Fibroblast of lung (primary cell): ENCODE data around the gene TMEM201. TPM values are rescaled to one million over a fixed set of nuclear protein-coding genes. Genes with fewer than 3 reads are reported as not detected.

ENCODE experiments used
- DNase-seq, 2 donors: peaks; one replicate each; pipeline versions ENCODE4 v3.0.0 to v3.0.0-alpha.2; 2010; ENCODE audit warnings: low read depth in 2 of 2
- H2AFZ ChIP-seq: 2 replicates; pipeline ENCODE4 v1.5.1; 2012; ENCODE audit warnings: low read length, control low read depth, inconsistent platforms
- H3K27ac ChIP-seq: 2 replicates; pipeline ENCODE4 v1.5.1; 2011; ENCODE audit warnings: low read length, control low read depth; ENCODE audit not compliant: insufficient read depth
- H3K27me3 ChIP-seq: 2 replicates; pipeline ENCODE4 v1.5.1; 2011; ENCODE audit warnings: mild to moderate bottlenecking, low read length; ENCODE audit not compliant: control insufficient read depth, insufficient read depth
- H3K36me3 ChIP-seq: 2 replicates; pipeline ENCODE4 v1.5.1; 2011; ENCODE audit warnings: low read length; ENCODE audit not compliant: control insufficient read depth, insufficient read depth
- H3K4me1 ChIP-seq: 2 replicates; pipeline ENCODE4 v1.5.1; 2011; ENCODE audit warnings: low read length; ENCODE audit not compliant: control insufficient read depth, insufficient read depth; ENCODE audit errors: extremely low read depth
- H3K4me2 ChIP-seq: 2 replicates; pipeline ENCODE4 v1.5.1; 2011; ENCODE audit warnings: low read length, control low read depth; ENCODE audit not compliant: insufficient read depth; ENCODE audit errors: extremely low read depth
- H3K4me3 ChIP-seq, 4 experiments: fragments of 200-600 bp in 1 of 4; sonication (generic) in 1 of 4; replicated peaks in 1 of 4; 2 replicates each; pipeline ENCODE4 v1.5.1; 2011 to 2016; ENCODE audit warnings: low read length in 4 of 4, low read depth in 3 of 4, mild to moderate bottlenecking in 3 of 4, control low read depth in 2 of 4, inconsistent platforms in 1 of 4, mixed read lengths in 1 of 4; ENCODE audit not compliant: insufficient read depth in 1 of 4; ENCODE audit errors: control extremely low read depth in 1 of 4
- H3K79me2 ChIP-seq: 2 replicates; pipeline ENCODE4 v1.5.1; 2012; ENCODE audit warnings: mild to moderate bottlenecking, low read length, inconsistent platforms; ENCODE audit not compliant: control insufficient read depth, insufficient read depth
- H3K9ac ChIP-seq: 2 replicates; pipeline ENCODE4 v1.5.1; 2011; ENCODE audit warnings: mild to moderate bottlenecking, low read length, control low read depth; ENCODE audit not compliant: insufficient read depth
- H3K9me3 ChIP-seq: 2 replicates; pipeline ENCODE4 v1.5.1; 2012; ENCODE audit warnings: low read depth, low read length; ENCODE audit not compliant: control insufficient read depth, insufficient read depth
- H4K20me1 ChIP-seq: 2 replicates; pipeline ENCODE4 v1.5.1; 2011; ENCODE audit warnings: low read length; ENCODE audit not compliant: control insufficient read depth, insufficient read depth; ENCODE audit errors: extremely low read depth
- EZH2 ChIP-seq: IDR thresholded peaks from 2 replicates; pipeline ENCODE4 v1.5.1; 2012; ENCODE audit warnings: low read length, control low read depth, mild to moderate bottlenecking; ENCODE audit errors: missing control alignments
- polyA plus RNA-seq, 2 donors: library from polyadenylated mRNA; depleted of rRNA in 1 of 2; stranded (reverse) in 1 of 2; unstranded in 1 of 2; fragments of >200 nt; gene quantifications; 2 replicates each; pipeline ENCODE4 v1.2.1, GENCODE V29; 2011 to 2012; ENCODE audit warnings: missing spikeins in 1 of 2
- total RNA-seq: library from RNA; depleted of rRNA; stranded (reverse); fragments of >200 nt; gene quantifications from 2 replicates; pipeline ENCODE4 v1.2.1, GENCODE V29; 2014
- TF ChIP-seq, protein P1 (sequence below), 2 donors: IDR thresholded peaks in 1 of 2; conservative IDR thresholded peaks in 1 of 2; 1 replicate in 1 of 2; 2 replicates in 1 of 2; pipeline ENCODE4 v1.5.1; 2011 to 2012; ENCODE audit warnings: low read length in 2 of 2, control low read depth in 1 of 2, inconsistent platforms in 1 of 2, low read depth in 1 of 2, mild to moderate bottlenecking in 1 of 2

The TMEM201 gene
- total and polyA plus RNA-seq, 2 donors (not counting 1 experiment from before 2014, with no cell fraction given), result 1.7 to 2.8 TPM

DNA sequence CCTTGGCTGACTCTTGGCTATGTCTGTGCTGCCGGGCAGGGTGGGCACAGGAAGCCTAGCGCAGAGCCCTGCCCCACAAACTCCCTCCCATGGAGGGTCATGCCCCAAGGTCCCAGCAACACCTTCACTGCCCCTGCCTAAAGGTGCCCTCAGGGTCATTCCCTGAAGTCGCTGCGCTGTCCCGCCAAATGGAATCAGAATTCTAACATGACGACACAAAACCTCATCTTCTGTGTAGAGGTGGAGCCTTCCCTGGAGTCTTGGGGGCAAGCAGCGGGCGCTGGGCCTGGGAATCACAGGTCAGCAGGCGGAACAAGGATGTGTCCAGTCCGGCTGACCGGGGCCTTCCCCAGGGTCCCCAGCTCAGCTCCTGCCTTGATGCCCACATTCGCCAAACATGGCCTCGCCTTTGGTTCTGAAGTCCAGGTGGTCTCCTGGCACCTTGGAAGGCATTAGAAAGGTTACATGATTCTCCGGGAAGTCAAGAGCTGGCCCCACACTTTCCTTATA lies 17.3 kb downstream of the TMEM201 start:
- H3K9ac ChIP-seq, result no peak overlapping the region
- no peaks in the 10 kb centered on the region for H3K4me1 ChIP-seq
- H3K27ac ChIP-seq, result no peak overlapping the region
- H3K9me3 ChIP-seq, result no peaks in the 10 kb centered on the region
- no peaks in the 10 kb centered on the region for H3K79me2 ChIP-seq
- DNase-seq, result no peak
- no peak overlapping the region for H3K4me2 ChIP-seq
- H2AFZ ChIP-seq, result no peak overlapping the region
- no peaks in the 10 kb centered on the region for H4K20me1 ChIP-seq
- TF ChIP-seq, protein P1, sequence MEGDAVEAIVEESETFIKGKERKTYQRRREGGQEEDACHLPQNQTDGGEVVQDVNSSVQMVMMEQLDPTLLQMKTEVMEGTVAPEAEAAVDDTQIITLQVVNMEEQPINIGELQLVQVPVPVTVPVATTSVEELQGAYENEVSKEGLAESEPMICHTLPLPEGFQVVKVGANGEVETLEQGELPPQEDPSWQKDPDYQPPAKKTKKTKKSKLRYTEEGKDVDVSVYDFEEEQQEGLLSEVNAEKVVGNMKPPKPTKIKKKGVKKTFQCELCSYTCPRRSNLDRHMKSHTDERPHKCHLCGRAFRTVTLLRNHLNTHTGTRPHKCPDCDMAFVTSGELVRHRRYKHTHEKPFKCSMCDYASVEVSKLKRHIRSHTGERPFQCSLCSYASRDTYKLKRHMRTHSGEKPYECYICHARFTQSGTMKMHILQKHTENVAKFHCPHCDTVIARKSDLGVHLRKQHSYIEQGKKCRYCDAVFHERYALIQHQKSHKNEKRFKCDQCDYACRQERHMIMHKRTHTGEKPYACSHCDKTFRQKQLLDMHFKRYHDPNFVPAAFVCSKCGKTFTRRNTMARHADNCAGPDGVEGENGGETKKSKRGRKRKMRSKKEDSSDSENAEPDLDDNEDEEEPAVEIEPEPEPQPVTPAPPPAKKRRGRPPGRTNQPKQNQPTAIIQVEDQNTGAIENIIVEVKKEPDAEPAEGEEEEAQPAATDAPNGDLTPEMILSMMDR (conservative IDR thresholded peaks at IDR 0.05 in 1 of 2, IDR thresholded peaks at IDR 0.05 in 1 of 2; ENCODE audit: low read depth in 1 of 2, low read length in 2 of 2), result no peak
- TF ChIP-seq EZH2, result no peak
- no peak overlapping the region for H3K4me3 ChIP-seq
- peaks cover 12% of the 10 kb centered on the region for H3K36me3 ChIP-seq
- no peaks in the 10 kb centered on the region for H3K27me3 ChIP-seq

DNA sequence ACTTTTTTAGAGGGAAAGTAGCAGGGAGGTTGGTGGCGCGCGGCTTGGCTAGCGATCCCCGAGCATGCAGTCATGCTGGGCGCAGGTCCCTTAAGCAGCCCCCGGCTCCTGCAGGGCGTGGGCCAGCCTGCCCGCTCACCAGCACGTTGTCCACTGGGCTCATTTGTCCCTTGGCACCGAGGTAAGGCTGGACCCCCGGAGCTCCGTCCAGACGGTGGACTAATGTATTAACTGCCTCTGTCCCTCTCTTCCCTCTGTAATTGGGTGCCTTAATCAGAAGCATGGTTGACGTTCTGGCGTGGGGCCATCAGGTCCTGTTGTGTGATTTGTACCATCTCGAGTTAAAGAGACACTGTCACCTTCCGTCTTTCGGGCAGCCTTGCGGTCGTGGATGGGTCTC lies 17.7 kb downstream of the TMEM201 start:
- TF ChIP-seq, protein P1 (conservative IDR thresholded peaks at IDR 0.05 in 1 of 2, IDR thresholded peaks at IDR 0.05 in 1 of 2; ENCODE audit: low read depth in 1 of 2, low read length in 2 of 2), result no peak
- no peak for TF ChIP-seq EZH2
- Histone ChIP-seq H3K4me3 (no peak overlapping the region), H3K27ac (no peak overlapping the region), H3K9me3 (no peaks in the 10 kb centered on the region), H3K79me2 (no peaks in the 10 kb centered on the region), H2AFZ (no peak overlapping the region), H3K4me2 (no peak overlapping the region), H3K4me1 (no peaks in the 10 kb centered on the region), H3K9ac (no peak overlapping the region), H4K20me1 (no peaks in the 10 kb centered on the region), H3K36me3 (peaks cover 10% of the 10 kb centered on the region), H3K27me3 (no peaks in the 10 kb centered on the region)
- DNase-seq, result no peak

DNA sequence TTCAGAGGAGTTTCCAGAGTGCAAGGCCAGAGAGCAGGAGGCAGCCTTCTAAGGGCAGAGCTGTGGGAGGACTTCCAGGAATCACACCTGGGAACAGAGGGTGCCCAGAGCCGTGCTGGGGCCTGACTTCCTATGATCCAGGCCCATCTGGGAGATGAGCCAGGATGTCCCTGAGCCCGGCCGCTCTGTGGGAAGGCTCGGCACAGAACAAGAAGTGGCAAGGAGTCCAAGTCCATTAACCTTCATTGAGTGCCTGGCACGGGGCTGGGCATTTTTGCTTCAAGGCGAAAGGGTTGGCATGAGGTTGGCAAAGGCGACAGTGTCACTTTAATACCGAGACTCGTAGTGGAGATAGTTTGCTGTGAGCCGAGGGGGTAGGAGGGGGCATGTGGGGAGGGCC lies 18.2 kb downstream of the TMEM201 start:
- TF ChIP-seq, protein P1 (conservative IDR thresholded peaks at IDR 0.05 in 1 of 2, IDR thresholded peaks at IDR 0.05 in 1 of 2; ENCODE audit: low read depth in 1 of 2, low read length in 2 of 2), result no peak
- TF ChIP-seq EZH2, result no peak
- H3K9ac ChIP-seq, result no peak overlapping the region
- no peak for DNase-seq
- no peaks in the 10 kb centered on the region for H3K9me3 ChIP-seq
- H3K36me3 ChIP-seq, result peaks cover 9% of the 10 kb centered on the region
- H3K4me2 ChIP-seq, result no peak overlapping the region
- no peaks in the 10 kb centered on the region for H3K79me2 ChIP-seq
- H4K20me1 ChIP-seq, result no peaks in the 10 kb centered on the region
- no peak overlapping the region for H3K27ac ChIP-seq
- H3K4me1 ChIP-seq, result no peaks in the 10 kb centered on the region
- H2AFZ ChIP-seq, result no peak overlapping the region
- H3K27me3 ChIP-seq, result no peaks in the 10 kb centered on the region
- H3K4me3 ChIP-seq, result no peak overlapping the region
